HL-60/S4 (cell line): ENCODE data around the gene DUSP1.

Experiments
- in situ Hi-C: fragments of 300-500 bp; cut with MboI; formaldehyde crosslinking; loops from 2 replicates; pipeline ENCODE4 v1.14.3; 2022; ENCODE audit warnings: low sequenced_read_pairs

Gene DUSP1

DNA sequence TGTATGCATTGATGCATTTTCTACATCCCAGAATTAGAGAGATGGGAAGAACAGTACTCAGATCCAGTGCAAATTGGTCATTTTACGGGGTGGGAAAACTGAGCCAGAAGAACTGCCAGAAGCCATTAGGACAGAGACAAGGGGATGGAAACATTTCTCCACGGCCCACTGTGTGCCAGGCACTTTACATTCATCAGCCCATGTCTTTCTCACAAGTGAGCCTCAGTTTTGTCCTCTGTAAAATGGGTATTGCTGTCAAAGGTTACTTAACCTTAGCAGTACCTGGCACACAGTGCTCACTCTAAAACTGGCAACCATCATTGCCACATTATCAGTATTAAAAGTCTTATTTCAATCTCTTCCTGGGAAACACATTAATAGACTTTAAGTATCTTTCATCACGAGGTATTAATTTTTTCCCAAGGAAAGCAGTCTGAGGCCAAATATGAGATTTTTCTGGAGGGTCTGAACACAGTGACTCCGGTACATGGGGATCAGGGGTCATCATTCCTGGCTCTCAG lies 5.2 kb downstream of the DUSP1 start:
- in situ Hi-C loops = no loop called here

DNA sequence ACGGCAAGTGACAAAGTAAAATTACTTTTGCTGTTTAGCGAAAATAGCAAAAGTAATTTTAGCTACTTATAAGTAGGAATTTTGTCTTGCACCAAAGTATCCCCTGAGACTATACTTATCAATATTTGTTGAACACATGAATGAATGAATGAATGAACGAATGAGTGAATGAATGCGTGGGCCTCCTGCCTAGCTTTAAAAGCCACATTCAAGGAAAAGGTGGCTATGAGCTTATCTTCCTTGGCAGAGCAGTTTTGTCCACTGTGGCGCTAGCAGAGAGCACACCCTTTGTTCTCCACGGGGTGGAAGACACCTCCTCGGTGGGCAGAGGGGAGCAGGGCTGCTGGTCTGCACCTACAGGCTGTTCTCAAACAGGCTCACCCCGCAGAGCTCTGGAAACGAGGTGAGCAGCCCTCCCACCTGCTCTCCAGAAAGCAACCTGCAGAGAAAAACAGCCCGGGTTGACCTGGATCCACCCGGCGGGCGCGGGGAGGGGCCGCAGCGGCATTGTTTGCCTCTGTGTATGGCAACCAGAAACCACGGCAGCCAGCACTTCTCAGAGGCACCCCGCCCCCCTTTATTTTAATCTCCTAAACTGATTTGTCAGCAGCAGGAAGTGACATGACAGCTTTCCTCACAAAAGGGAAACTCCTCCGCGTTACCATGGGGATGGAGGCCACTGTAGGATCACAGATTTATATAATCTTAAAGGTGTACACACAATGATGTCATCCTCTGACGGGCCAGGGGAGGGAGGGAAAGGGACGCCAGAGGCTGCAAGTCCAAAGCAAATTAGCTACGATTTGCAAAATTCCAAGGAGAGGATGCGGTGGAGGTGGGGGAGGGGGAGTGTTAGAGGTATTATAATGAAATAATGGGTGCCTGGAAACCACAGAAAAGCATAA lies 5.9 kb downstream of the DUSP1 start:
- in situ Hi-C loops = no loop called here

DNA sequence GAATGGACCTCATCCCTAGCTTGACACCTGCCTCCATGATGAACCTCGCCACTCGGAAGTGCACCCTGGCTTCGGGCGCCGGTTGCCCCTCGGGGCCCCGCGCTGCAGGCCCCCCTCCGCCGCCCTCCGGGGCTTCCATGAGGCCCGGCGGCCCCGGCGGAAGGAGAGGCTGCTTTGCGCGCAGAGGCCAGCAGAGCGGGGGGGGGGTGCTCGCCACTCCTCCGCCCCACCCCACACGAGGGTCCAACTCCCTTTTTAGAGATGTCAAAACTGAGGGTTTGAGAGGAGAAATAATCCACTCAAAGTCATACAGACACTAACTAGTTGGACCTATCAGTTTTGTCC lies 7.9 kb downstream of the DUSP1 start:
- in situ Hi-C loops = no loop called here

DNA sequence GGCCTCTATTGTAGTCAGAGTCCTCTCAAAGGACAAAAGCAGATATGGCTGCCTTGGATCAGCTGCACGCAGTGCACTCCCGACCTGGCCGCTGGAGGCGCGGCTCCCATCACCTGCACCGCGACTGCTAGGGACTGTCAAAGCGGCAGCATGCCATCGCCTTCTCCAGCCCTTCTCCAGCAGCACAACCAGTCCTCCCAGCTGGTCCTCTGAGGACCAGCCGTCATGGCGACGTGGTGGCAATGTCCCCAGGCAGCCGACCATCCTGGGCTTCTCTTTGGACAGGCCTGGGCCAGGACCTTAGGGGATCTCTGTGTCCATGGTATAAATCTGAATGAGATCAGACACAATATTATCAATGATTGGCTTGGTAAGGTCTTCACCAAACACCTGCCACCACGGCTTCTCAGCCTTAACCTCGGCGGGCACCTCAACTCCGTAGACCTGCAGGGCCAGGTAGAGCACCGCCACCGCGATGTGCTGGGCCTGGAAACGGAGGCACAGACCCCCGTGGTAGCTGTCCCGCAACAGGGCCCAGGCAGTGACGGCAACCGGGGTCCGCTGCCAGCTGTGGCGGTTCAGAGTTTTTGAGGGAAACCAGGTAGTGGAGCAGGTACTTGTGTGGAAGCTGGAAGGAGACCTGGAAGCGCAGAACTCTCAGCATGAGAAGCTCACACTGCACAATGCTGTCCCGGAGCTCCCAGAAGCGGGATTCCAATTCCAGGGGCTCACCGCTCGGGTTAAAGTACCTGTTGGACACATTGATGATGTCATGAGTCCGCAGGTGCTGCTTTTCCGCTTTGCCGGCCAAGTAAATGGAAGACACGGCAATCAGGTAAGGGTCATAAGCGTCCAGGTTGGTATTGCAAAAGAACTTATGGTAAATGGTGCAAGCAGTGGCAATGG lies 8.5 kb downstream of the DUSP1 start:
- in situ Hi-C loops = no loop called here

DNA sequence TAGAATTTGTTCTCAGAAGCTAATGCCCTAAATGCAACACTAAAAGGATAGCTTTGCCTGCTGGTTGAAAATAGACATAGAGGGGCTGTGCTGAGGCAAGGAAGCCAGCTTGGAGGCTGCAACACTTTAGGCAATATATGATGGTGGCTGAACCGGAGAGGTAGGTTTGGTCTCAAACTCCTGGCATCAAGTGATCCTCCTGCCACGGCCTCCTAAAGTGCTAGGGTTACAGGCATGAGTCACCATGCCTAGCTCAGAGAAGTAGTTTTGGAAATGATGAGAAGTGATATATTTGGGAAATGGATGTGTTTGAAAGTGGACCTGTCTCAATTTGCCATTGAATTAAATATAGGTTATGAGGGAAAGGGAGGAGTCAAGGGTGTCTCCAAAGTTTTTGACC lies 10.0 kb downstream of the DUSP1 start:
- in situ Hi-C loops = no loop called here

DNA sequence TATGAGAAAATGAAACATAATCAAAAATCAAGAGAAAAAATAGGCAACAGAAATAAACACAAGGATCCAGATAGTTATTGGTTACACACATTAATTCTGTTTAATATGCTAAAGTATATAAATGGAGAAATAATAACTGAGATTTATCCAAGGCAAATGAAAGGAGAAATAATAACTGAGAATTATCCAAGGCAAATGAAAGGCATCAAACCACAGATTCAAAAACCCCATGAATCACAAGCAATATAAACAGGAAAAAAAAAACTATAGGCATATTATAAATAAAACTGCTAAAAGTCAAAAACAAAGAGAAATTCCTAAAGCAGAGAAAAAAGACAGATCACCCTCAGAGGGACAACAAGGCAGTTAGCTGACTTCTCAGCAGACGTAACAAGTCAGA lies 10.9 kb downstream of the DUSP1 start:
- in situ Hi-C loops = no loop called here

DNA sequence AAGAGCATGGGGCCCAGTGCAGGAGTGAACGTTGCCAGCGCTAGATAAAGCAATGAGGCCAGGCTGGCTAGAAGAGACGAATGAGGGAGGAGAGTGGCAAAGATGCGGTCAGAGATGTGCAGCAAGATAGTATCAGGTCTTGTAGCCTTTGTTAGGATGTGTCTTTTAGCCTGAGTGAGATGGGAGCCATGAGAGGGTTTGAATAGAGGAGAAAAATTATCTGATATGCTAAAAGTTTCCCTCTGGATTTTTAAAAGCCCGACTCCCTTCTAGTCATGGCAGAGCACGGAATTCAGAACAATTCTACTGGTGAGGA lies 12.2 kb downstream of the DUSP1 start:
- in situ Hi-C loops = no loop called here

DNA sequence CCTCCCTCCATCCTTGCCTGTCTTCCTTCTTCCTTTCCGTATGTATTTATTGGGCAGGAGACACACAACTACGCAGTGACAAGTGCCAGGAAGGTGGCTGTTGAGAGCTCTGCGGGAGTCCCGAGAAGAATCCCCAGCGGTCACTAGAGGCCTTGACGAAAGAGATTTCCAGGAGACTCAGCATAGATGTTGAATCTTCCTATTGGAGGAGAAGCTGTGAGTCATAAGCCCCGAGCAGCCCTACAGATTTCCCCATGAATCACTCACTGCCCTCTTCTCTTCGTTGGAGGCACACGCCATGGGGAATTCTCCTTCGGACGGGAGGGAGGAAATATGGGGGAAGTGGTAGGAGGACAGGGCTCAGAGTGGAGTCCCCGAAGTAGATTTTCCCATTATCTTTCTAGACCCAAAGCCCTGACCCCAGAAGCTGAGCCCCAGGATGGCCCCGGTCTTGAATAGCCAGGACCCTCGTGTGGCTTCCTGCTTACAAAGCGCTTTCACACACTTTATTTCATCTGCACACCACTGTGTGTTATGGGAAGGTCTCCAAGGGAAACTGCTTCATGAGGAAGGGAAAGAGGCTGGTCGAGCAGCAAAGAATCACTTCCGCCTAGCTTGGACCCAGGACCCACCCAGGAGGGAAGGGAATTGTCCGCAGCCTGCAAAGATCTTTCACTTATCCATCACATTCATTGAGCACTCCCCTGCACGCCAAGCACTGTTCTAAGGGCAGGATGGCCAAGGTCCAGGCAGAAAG lies 12.7 kb downstream of the DUSP1 start:
- in situ Hi-C loops = no loop called here

DNA sequence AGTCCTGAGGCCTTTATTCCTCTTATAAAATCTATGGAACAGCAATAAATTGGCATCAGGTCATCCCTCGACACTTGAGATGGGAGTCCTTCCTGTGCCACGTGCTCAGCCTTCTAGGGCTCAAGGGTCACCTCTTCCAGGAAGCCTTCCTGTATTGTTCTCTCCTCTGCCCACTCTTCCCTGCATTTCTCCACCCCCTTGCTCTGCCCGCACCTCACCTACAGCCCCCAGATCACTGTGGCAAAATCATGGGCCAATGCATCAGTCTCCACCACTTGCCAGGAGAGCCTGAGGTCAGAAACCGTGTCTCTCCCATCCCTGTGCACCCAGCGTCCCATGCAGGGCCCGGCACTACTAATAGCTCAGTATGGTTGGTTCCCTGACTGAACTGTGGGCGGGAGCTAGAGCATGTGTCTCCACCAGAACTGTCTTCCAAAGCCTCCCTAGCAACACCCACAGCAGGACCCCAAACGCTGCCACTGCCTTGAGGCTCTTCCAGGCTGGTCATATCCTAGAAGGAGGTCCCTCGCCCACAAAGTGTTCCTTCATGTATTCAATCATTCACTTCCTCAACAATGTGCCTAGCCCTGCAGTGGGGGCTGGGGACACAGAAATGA lies 13.5 kb downstream of the DUSP1 start:
- in situ Hi-C loops = no loop called here

DNA sequence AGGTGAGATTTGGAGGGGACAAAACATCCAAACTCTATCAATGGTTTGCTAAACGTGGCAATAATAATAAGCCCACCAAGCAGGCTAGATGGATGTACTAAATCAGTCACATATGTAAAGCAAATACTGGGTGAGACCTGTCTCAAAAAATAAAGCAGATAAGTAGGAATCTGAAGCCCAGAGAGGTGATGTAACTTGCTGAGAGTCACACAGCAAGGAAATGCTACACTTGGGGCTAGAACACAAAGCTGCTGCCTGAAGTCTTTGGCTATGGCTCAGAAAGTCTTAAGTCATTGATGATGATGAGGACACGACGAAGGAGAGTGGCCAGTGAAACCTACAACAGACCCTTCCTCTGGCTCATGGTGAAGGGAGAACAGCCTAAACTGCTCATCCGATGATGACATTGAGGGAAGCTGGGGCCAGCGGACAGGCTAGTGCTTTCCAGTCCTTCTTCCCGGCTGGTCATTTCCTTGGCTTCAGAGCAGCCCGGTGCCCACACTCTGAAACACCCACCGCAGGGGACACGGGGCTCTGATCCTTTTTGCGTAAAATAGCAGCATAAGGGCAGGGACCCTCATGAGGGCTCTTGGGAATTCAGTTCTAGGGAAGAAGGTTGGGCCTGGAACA lies 14.1 kb downstream of the DUSP1 start:
- in situ Hi-C loops = no loop called here

DNA sequence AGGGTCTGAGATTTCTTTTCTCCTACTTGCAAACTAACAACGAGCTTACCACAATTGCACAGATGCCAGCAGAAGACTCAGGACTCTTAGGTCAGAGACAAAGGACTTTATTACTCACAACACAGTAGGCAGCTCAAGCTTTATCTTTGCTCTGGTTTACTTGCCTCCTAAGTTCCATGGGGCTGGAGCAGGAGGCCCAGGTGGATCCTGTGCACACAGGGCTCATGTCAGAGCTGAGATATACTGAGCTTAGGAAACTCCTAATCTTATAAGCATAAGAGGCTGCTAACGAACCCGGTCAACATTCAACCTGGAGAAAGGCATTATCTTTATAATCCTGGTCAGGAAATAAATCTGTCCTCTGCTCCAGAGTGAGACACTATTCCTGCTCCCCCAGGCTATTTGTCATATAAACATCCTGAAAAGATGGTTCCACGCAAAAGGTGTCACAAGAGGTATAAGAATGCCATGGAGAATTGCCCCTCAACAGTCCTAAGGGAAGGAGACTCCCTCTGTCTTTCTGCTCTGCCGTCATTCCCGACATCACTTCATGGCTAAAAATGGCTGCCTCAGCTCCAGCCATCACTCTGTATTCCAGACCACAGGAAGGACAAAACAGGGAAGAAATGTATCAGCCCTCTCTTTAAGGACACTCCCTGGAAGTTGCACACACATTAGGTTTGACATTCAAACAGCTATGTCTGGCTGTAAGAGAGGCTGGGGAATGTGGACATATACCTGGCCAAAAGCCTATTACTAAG lies 16.2 kb downstream of the DUSP1 start:
- in situ Hi-C loops = no loop called here

DNA sequence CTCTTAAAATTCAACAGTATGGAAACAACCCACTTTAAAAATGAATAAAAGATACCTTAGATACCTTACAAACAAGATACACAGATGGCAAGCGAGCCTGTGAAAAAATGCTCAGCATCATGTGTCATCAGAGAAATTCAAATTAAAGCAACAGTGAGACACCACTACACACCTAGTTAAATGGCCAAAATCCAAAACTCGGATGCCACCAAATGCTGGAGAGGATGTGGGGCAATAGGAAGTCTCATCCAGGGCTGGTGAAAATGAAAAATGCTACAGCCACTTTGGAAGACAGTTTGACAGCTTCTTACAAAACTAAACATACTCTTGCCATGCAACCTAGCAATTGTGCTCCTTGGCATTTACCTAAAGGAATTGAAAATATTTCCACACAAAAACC lies 17.9 kb downstream of the DUSP1 start:
- in situ Hi-C loops = no loop called here

DNA sequence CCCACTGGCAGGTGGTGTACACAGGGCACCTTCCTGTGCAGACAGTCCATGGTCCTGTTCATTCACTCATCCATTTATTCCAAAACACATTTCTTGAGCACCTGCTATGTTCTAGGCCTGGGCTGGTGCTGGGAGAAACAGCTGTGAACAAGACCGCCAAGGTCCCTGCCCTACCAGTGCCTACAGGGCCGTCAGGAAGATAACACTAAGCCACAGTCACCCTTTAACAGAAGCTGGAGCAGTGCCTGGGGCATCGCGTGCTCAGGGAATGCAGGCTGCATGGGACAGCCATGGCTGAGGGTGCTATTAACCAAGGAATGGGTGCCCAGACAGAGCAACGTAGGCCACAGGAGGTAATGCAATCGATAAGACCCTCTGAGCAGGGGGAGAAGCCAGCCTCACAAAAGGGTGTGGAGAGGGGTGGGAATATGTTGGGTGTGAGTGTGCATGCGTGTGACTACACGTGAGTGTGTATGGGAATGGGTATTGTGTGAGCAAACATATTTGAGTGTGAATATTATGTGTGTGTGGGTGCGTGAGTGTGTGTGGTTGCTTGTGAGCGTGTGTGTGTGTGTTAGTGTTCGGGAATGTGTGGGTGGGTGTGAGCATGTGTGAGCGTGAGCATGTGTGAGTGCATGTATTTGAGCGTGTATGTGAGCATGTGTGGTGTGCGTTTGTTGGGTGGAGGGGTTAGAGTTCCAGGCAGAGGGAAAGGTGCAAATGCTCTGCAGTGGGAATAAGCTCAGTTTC lies 19.1 kb downstream of the DUSP1 start:
- in situ Hi-C loops = no loop called here

DNA sequence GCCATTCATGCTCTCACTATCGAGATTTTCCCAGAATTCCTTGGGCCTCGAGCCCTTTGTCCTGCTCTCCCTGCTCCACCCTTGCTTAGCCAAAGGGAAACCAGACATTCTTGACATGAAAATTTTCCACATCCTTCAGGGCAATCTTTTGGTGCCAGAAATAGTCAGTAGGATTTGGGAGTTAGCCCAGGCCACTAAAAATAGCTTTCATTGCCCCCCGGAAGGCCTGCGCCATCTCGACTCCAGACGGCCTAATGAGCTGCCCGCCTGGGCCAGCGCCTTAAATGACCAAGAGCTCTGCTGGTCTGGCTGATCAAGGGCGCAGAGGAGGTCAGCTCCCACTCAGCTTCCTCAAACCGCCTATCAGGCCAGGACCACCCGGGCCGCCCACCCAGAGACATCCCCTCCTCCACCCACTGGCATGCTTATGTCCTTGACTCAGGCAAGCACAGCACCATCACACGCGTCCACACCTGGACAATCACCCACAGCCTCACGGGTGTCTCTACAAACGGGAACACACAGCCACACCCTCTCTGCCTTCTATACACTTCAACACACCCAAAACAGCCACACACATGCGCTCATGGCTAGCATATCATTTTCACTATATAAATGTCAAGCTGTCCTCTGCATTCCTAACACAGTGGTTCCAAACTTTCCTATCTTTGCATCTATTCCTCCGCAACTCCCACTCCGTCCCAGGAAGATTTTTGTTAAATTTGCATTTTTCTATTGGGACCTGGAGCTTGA lies 20.9 kb downstream of the DUSP1 start:
- in situ Hi-C loops = no loop called here

DNA sequence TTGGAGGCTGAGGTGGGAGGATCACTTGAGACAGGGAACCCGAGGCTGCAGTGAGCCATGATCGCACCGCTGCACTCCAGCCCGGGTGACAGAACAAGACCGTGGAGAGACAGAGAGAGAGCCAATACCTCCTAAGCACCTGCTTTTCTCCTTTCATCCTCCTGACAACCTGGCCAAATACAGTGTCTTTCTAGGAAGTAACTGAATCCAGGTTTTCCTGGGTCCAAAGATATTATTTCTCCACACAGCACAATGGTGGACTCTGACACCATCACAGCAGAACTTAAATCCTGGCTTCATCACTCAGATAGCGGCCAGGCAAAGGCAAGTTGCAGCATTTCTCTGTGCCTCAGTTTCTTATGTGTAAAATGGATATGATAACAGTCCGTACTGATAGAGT lies 21.9 kb downstream of the DUSP1 start:
- in situ Hi-C loops = no loop called here

DNA sequence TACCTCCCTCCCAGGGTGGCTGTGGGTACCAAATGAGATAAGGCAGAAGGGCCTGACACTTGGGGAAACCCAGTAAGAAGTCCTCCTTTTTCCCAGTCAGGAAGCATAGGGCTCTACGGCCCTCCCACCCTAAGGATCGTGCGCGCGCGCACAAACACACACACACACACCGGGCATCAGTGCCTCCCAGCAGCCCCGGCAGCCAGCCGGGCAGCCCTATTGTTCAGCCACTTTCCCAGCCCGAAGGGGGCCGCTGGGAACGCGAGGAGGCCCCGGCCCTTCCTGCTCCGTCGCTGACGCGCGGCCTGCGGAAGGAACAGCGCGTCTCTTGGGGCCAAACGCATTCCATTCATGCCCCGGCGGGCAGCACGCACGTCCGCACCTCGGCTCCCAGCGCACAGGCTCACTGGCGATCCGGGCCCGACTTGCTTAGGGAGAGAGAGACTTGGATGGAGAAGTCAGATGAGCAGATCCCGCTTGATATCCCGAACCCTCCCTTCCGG lies 22.6 kb downstream of the DUSP1 start:
- in situ Hi-C loops = no loop called here

DNA sequence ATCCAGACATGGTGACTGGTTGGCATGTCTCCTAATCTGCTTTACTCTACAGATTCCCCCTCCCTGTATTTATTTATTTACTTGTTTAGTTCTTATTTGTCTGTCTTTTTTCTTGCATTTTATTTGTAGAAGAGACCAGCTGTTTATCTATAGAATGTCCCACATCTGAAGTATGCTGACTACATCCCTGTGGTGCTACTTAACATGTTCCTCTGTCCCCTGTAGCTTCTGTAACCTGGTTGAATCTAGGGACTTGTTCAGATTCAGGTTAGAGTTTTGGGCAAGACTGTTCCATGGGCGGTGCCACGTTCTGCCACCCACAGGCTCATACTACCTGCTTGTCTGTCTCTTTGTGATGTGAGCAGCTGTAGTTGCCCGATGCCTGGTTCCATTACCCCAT lies 23.5 kb downstream of the DUSP1 start:
- in situ Hi-C loops = no loop called here

DNA sequence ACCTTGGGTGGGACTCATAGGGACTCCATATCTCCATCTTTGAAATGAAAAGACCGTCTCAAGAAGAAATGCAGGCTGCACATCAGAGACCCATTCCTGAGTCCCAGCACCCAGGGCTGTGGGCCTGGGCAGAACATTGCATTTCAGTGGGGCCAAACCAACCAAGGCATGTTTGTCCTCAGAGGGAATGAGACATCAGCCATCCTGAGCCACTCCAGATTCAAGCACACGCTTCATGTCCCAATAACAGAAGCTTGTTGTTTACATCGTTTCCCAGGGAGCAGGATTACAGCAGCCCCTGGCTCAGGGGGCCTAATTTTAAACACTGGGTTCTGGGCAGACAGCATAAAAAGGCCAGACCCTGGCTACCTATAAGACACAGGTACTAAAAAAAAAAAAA lies 24.3 kb downstream of the DUSP1 start:
- in situ Hi-C loops = no loop called here
